ENCODE measurements around the gene RAMAC. TPM values are rescaled to one million over a fixed set of nuclear protein-coding genes. Genes with fewer than 3 reads are reported as not detected.

The RAMAC gene
- total RNA-seq, 3 donors from 2014 or later (not counting 1 experiment from before 2014, with no cell fraction given), result 15.4 to 27.2 (median 25.7) TPM

DNA sequence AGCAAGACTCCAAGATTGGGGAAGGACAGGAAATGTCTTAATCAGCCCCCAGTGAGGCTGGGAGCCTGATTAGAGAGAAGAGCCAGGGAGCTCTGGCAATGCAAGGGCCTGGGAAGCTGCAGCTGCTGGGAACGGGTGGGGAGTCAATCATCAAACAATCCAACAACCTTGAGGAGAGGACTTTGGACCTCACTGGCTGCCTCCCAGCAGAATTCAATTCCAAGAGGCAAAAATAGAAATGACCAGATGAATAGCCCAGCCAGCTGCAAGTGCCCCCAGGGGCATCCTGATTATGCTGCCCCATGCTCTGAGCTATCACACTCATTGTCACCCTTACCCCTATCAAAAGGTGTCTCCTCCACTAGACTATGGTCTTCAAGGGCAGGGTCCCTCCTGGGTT lies 27.4 kb upstream of the RAMAC start:
- ATAC-seq (no peak), DNase-seq (no peak)
- Mint-ChIP-seq H3K27me3 (ENCODE audit: low read depth in 2 of 2) (no peaks in the 10 kb centered on the region), H3K27ac (no peak overlapping the region), H3K36me3 (no peaks in the 10 kb centered on the region), H3K4me1 (no peaks in the 10 kb centered on the region), H3K9me3 (no peaks in the 10 kb centered on the region), H3K4me3 (no peak overlapping the region)
- WGBS (ENCODE audit: insufficient coverage), result 100% methylated on average over 1 of the region's 1 CpG
- no peaks in the 10 kb centered on the region for H3K27me3 ChIP-seq (ENCODE audit: control insufficient read depth, insufficient read depth, low read length)
- no peaks in the 10 kb centered on the region for H3K36me3 ChIP-seq (ENCODE audit: control insufficient read depth, insufficient read depth, low read length)
- intact Hi-C loops (cut with micrococcal nuclease), result no loop called here
- no peaks in the 10 kb centered on the region for H3K4me1 ChIP-seq (ENCODE audit: control insufficient read depth, insufficient read depth, low read length)
- H3K4me3 ChIP-seq (ENCODE audit: low read length), result no peak overlapping the region
- no peak for TF ChIP-seq CTCF (IDR thresholded peaks at IDR 0.05)
- no peak overlapping the region for H3K27ac ChIP-seq (ENCODE audit: low read length)
- no peaks in the 10 kb centered on the region for H3K9me3 ChIP-seq (ENCODE audit: control insufficient read depth, insufficient read depth, low read length)

DNA sequence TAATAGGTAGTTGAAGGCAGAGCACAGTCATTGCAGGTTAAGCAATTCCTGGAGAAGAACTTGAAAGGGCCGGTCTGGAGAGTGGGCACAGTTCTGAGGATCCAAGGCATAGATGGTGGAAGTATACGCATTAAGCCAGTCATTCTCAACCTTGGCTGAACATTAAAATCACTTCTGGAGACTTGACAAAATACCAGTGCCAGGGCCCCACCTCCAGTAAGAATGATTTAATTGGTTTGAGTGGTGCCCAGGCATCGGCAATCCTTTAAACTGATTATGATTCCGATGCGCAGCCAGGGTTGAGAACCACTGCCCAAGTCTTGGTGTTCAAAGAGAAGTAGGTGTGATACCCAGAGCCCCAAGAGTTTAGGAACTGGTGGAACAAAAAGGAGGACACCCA lies 26.6 kb upstream of the RAMAC start:
- no peaks in the 10 kb centered on the region for H3K9me3 ChIP-seq (ENCODE audit: control insufficient read depth, insufficient read depth, low read length)
- ATAC-seq (no peak), DNase-seq (no peak)
- Mint-ChIP-seq H3K9me3 (no peaks in the 10 kb centered on the region), H3K4me3 (no peak overlapping the region), H3K4me1 (no peaks in the 10 kb centered on the region), H3K27me3 (ENCODE audit: low read depth in 2 of 2) (no peaks in the 10 kb centered on the region), H3K27ac (no peak overlapping the region), H3K36me3 (no peaks in the 10 kb centered on the region)
- H3K27ac ChIP-seq (ENCODE audit: low read length), result no peak overlapping the region
- H3K27me3 ChIP-seq (ENCODE audit: control insufficient read depth, insufficient read depth, low read length), result no peaks in the 10 kb centered on the region
- no peaks in the 10 kb centered on the region for H3K4me1 ChIP-seq (ENCODE audit: control insufficient read depth, insufficient read depth, low read length)
- H3K36me3 ChIP-seq (ENCODE audit: control insufficient read depth, insufficient read depth, low read length), result no peaks in the 10 kb centered on the region
- intact Hi-C loops (cut with micrococcal nuclease), result no loop called here
- no peak overlapping the region for H3K4me3 ChIP-seq (ENCODE audit: low read length)
- 90% methylated on average over 5 of the region's 5 CpGs for WGBS (ENCODE audit: insufficient coverage)
- TF ChIP-seq CTCF (IDR thresholded peaks at IDR 0.05), result no peak

GRCh38 chr15:82960766-82961165 lies 25.2 kb upstream of the RAMAC start:
- H3K27ac ChIP-seq (ENCODE audit: low read length), result no peak overlapping the region
- H3K27me3 ChIP-seq (ENCODE audit: control insufficient read depth, insufficient read depth, low read length), result no peaks in the 10 kb centered on the region
- Mint-ChIP-seq H3K9me3 (no peaks in the 10 kb centered on the region), H3K36me3 (no peaks in the 10 kb centered on the region), H3K4me1 (peaks cover under 1% of the 10 kb centered on the region in 2 donors), H3K4me3 (no peak overlapping the region), H3K27ac (no peak overlapping the region), H3K27me3 (ENCODE audit: low read depth in 2 of 2) (no peaks in the 10 kb centered on the region)
- ATAC-seq (no peak), DNase-seq (no peak)
- H3K4me1 ChIP-seq (ENCODE audit: control insufficient read depth, insufficient read depth, low read length), result peaks cover 2% of the 10 kb centered on the region
- 92% methylated on average over 3 of the region's 3 CpGs for WGBS (ENCODE audit: insufficient coverage)
- H3K9me3 ChIP-seq (ENCODE audit: control insufficient read depth, insufficient read depth, low read length), result no peaks in the 10 kb centered on the region
- no peak for TF ChIP-seq CTCF (IDR thresholded peaks at IDR 0.05)
- H3K36me3 ChIP-seq (ENCODE audit: control insufficient read depth, insufficient read depth, low read length), result no peaks in the 10 kb centered on the region
- H3K4me3 ChIP-seq (ENCODE audit: low read length), result no peak overlapping the region
- intact Hi-C loops (cut with micrococcal nuclease), result no loop called here

Data from natural killer cell (primary cell).